ENCODE data around the gene JMJD7. TPM values are rescaled to one million over a fixed set of nuclear protein-coding genes. Genes with fewer than 3 reads are reported as not detected.
"Not testable (repeated sequence)": the region's sequence is repeated elsewhere in the genome, so short reads cannot be mapped to it uniquely, and the experiment has no call there.

The JMJD7 gene
- total RNA-seq, 2 donors from 2014 or later: 26.7 to 35.6 TPM

GRCh38 chr15:41820791-41821423, 7.0 kb upstream of the JMJD7 start:
- Mint-ChIP-seq H3K27me3 (no peaks in the 10 kb centered on the region), H3K27ac (no peak overlapping the region), H3K36me3 (ENCODE audit: low read depth) (peaks cover 4% of the 10 kb centered on the region), H3K4me1 (peaks cover 3% of the 10 kb centered on the region), H3K4me3 (no peak overlapping the region)
- DNase-seq (no peak), ATAC-seq (no peak)
- H3K9me3 ChIP-seq (ENCODE audit: control insufficient read depth, low read length, poor library complexity, severe bottlenecking): no peaks in the 10 kb centered on the region

- H3K9me3 ChIP-seq (ENCODE audit: control insufficient read depth, low read length, poor library complexity, severe bottlenecking): no peaks in the 10 kb centered on the region
- no peak overlapping the region for H3K27ac Mint-ChIP-seq
- H3K4me3 Mint-ChIP-seq: no peak overlapping the region
- no peak for ATAC-seq
- H3K27me3 Mint-ChIP-seq: no peaks in the 10 kb centered on the region
- H3K4me1 Mint-ChIP-seq: peaks cover 6% of the 10 kb centered on the region
- no peak for DNase-seq
- peaks cover 4% of the 10 kb centered on the region for H3K36me3 Mint-ChIP-seq (ENCODE audit: low read depth)
Observed at GRCh38 chr15:41821831-41822230, 6.1 kb upstream of the JMJD7 start.

GRCh38 chr15:41822471-41822870, 5.4 kb upstream of the JMJD7 start:
- Mint-ChIP-seq H3K27ac (peak overlapping the region; percentile 53), H3K4me3 (no peak overlapping the region), H3K4me1 (peaks cover 6% of the 10 kb centered on the region), H3K27me3 (no peaks in the 10 kb centered on the region), H3K36me3 (ENCODE audit: low read depth) (peaks cover 4% of the 10 kb centered on the region)
- DNase-seq: no peak
- H3K9me3 ChIP-seq (ENCODE audit: control insufficient read depth, low read length, poor library complexity, severe bottlenecking): no peaks in the 10 kb centered on the region
- ATAC-seq: no peak

- peaks cover 10% of the 10 kb centered on the region for H3K4me1 Mint-ChIP-seq
- H3K27ac Mint-ChIP-seq: peak overlapping the region; percentile 53
- DNase-seq (no peak), ATAC-seq (no peak)
- H3K9me3 ChIP-seq (ENCODE audit: control insufficient read depth, low read length, poor library complexity, severe bottlenecking): no peaks in the 10 kb centered on the region
- H3K27me3 Mint-ChIP-seq: no peaks in the 10 kb centered on the region
- H3K36me3 Mint-ChIP-seq (ENCODE audit: low read depth): peaks cover 4% of the 10 kb centered on the region
- no peak overlapping the region for H3K4me3 Mint-ChIP-seq
Observed at GRCh38 chr15:41822957-41823356, 4.9 kb upstream of the JMJD7 start.

GRCh38 chr15:41823502-41823901, 4.4 kb upstream of the JMJD7 start:
- H3K4me1 Mint-ChIP-seq: peaks cover 12% of the 10 kb centered on the region
- H3K27ac Mint-ChIP-seq: peak overlapping the region; percentile 14
- DNase-seq (no peak), ATAC-seq (no peak)
- H3K27me3 Mint-ChIP-seq: no peaks in the 10 kb centered on the region
- no peaks in the 10 kb centered on the region for H3K9me3 ChIP-seq (ENCODE audit: control insufficient read depth, low read length, poor library complexity, severe bottlenecking)
- no peak overlapping the region for H3K4me3 Mint-ChIP-seq
- peaks cover 4% of the 10 kb centered on the region for H3K36me3 Mint-ChIP-seq (ENCODE audit: low read depth)

GRCh38 chr15:41824062-41824745, 3.7 kb upstream of the JMJD7 start:
- peaks cover 18% of the 10 kb centered on the region for H3K4me1 Mint-ChIP-seq

GRCh38 chr15:41825145-41825544, 2.7 kb upstream of the JMJD7 start:
- H3K4me3 Mint-ChIP-seq: no peak overlapping the region
- H3K27me3 Mint-ChIP-seq: no peaks in the 10 kb centered on the region
- no peak for ATAC-seq
- H3K36me3 Mint-ChIP-seq (ENCODE audit: low read depth): no peaks in the 10 kb centered on the region
- H3K27ac Mint-ChIP-seq: no peak overlapping the region
- no peak for DNase-seq
- H3K4me1 Mint-ChIP-seq: peaks cover 20% of the 10 kb centered on the region
- H3K9me3 ChIP-seq (ENCODE audit: control insufficient read depth, low read length, poor library complexity, severe bottlenecking): no peaks in the 10 kb centered on the region

More at GRCh38 chr15:41824062-41824745, 3.7 kb upstream of the JMJD7 start:
- ATAC-seq (no peak), DNase-seq (no peak)
- H3K27me3 Mint-ChIP-seq: no peaks in the 10 kb centered on the region
- H3K36me3 Mint-ChIP-seq (ENCODE audit: low read depth): peaks cover 4% of the 10 kb centered on the region
- H3K4me3 Mint-ChIP-seq: no peak overlapping the region
- peak overlapping the region; percentile 14 for H3K27ac Mint-ChIP-seq
- H3K9me3 ChIP-seq (ENCODE audit: control insufficient read depth, low read length, poor library complexity, severe bottlenecking): no peaks in the 10 kb centered on the region

- H3K9me3 ChIP-seq (ENCODE audit: control insufficient read depth, low read length, poor library complexity, severe bottlenecking): no peaks in the 10 kb centered on the region
- ATAC-seq (no peak), DNase-seq (no peak)
- H3K27me3 Mint-ChIP-seq: no peaks in the 10 kb centered on the region
- H3K27ac Mint-ChIP-seq: peak overlapping the region; percentile 89
- no peaks in the 10 kb centered on the region for H3K36me3 Mint-ChIP-seq (ENCODE audit: low read depth)
- peak overlapping the region; percentile 86 for H3K4me3 Mint-ChIP-seq
- H3K4me1 Mint-ChIP-seq: peaks cover 22% of the 10 kb centered on the region
Observed at GRCh38 chr15:41825572-41826535, 2.0 kb upstream of the JMJD7 start.

GRCh38 chr15:41827290-41827879, 507 bp upstream of the JMJD7 start:
- DNase-seq (peak; percentile 15 to 46 (median 46)), ATAC-seq (peak; percentile 10)
- Mint-ChIP-seq H3K27ac (peak overlapping the region; percentile 96), H3K36me3 (ENCODE audit: low read depth) (no peaks in the 10 kb centered on the region), H3K4me1 (peaks cover 32% of the 10 kb centered on the region), H3K27me3 (no peaks in the 10 kb centered on the region), H3K4me3 (peak overlapping the region; percentile 100)
- no peaks in the 10 kb centered on the region for H3K9me3 ChIP-seq (ENCODE audit: control insufficient read depth, low read length, poor library complexity, severe bottlenecking)

GRCh38 chr15:41828807-41829141, 882 bp downstream of the JMJD7 start:
- no peak for ATAC-seq

GRCh38 chr15:41829959-41830646, 2.2 kb downstream of the JMJD7 start:
- H3K4me3 Mint-ChIP-seq: no peak overlapping the region
- H3K4me1 Mint-ChIP-seq: peaks cover 45% of the 10 kb centered on the region
- H3K36me3 Mint-ChIP-seq (ENCODE audit: low read depth): no peaks in the 10 kb centered on the region
- no peaks in the 10 kb centered on the region for H3K27me3 Mint-ChIP-seq
- H3K27ac Mint-ChIP-seq: no peak overlapping the region
- ATAC-seq (no peak), DNase-seq (no peak)
- no peaks in the 10 kb centered on the region for H3K9me3 ChIP-seq (ENCODE audit: control insufficient read depth, low read length, poor library complexity, severe bottlenecking)

More at GRCh38 chr15:41828807-41829141, 882 bp downstream of the JMJD7 start:
- no peak for DNase-seq
- H3K36me3 Mint-ChIP-seq (ENCODE audit: low read depth): no peaks in the 10 kb centered on the region
- H3K27ac Mint-ChIP-seq: peak overlapping the region; percentile 96
- no peaks in the 10 kb centered on the region for H3K9me3 ChIP-seq (ENCODE audit: control insufficient read depth, low read length, poor library complexity, severe bottlenecking)
- peak overlapping the region; percentile 100 for H3K4me3 Mint-ChIP-seq
- peaks cover 42% of the 10 kb centered on the region for H3K4me1 Mint-ChIP-seq
- no peaks in the 10 kb centered on the region for H3K27me3 Mint-ChIP-seq

GRCh38 chr15:41831291-41831690, 3.4 kb downstream of the JMJD7 start:
- H3K4me1 Mint-ChIP-seq: peaks cover 48% of the 10 kb centered on the region
- not testable (repeated sequence) for H3K36me3 Mint-ChIP-seq (ENCODE audit: low read depth); H3K9me3 ChIP-seq (ENCODE audit: control insufficient read depth, low read length, poor library complexity, severe bottlenecking); H3K27me3 Mint-ChIP-seq; DNase-seq
- H3K27ac Mint-ChIP-seq: peak overlapping the region; percentile 78
- H3K4me3 Mint-ChIP-seq: peak overlapping the region; percentile 36
- ATAC-seq: peak; percentile 40
